Activated gamma-delta T cell treated with Interleukin-2 at 50 U/mL for 16 hours (primary cell): ENCODE results near the gene PLCB4.

Source experiments
- DNase-seq: peaks from one replicate; pipeline ENCODE4 v3.0.0-alpha.2; 2020

The PLCB4 gene

GRCh38 chr20:9062066-9062465 is 6.8 kb upstream of the PLCB4 start:
- no peak for DNase-seq

GRCh38 chr20:9066191-9066590 is 2.7 kb upstream of the PLCB4 start:
- no peak for DNase-seq

GRCh38 chr20:9068233-9068801 is 570 bp upstream of the PLCB4 start:
- no peak for DNase-seq

- DNase-seq = no peak
Observed at GRCh38 chr20:9070304-9070703, 1.4 kb downstream of the PLCB4 start.

GRCh38 chr20:9071976-9072726 is 3.3 kb downstream of the PLCB4 start:
- no peak for DNase-seq

GRCh38 chr20:9072861-9073500 is 4.1 kb downstream of the PLCB4 start:
- DNase-seq = no peak

- DNase-seq = no peak
Observed at GRCh38 chr20:9075264-9076095, 6.6 kb downstream of the PLCB4 start.

- DNase-seq = no peak
Observed at GRCh38 chr20:9076440-9076839, 7.6 kb downstream of the PLCB4 start.

GRCh38 chr20:9078826-9079731 is 10.2 kb downstream of the PLCB4 start:
- no peak for DNase-seq

- no peak for DNase-seq
Observed at GRCh38 chr20:9081423-9081966, 12.6 kb downstream of the PLCB4 start.

- DNase-seq = no peak
Observed at GRCh38 chr20:9082741-9083140, 13.9 kb downstream of the PLCB4 start.

GRCh38 chr20:9087531-9088217 is 18.8 kb downstream of the PLCB4 start:
- DNase-seq = no peak

- no peak for DNase-seq
Observed at GRCh38 chr20:9088556-9088955, 19.7 kb downstream of the PLCB4 start.

GRCh38 chr20:9092113-9092512 is 23.2 kb downstream of the PLCB4 start:
- no peak for DNase-seq

GRCh38 chr20:9092655-9093054 is 23.8 kb downstream of the PLCB4 start:
- DNase-seq = no peak

GRCh38 chr20:9093218-9093957 is 24.5 kb downstream of the PLCB4 start:
- no peak for DNase-seq

- DNase-seq = no peak
Observed at GRCh38 chr20:9099372-9099771, 30.5 kb downstream of the PLCB4 start.

GRCh38 chr20:9100691-9101090 is 31.8 kb downstream of the PLCB4 start:
- DNase-seq = no peak

- no peak for DNase-seq
Observed at GRCh38 chr20:9102456-9102855, 33.6 kb downstream of the PLCB4 start.

- no peak for DNase-seq
Observed at GRCh38 chr20:9103955-9104354, 35.1 kb downstream of the PLCB4 start.

GRCh38 chr20:9108260-9108659 is 39.4 kb downstream of the PLCB4 start:
- DNase-seq = no peak
